ENCODE measurements around the gene COX5A.

Gene COX5A

GRCh38 chr15:74872702-74873035, 65.2 kb downstream of the COX5A start:
- POLR2A ChIA-PET = interaction anchor here (0.9 to 1.6 kb wide), 3 partner anchors 16 to 33 kb away, joined by 4 to 5 read pairs (median 4); partner anchors contain the start of gene ULK3
- CTCF ChIA-PET = no interaction called here
- no peak for DNase-seq (ENCODE audit: extremely low spot score)
- no peak for TF ChIP-seq HDGF (IDR thresholded peaks at IDR 0.05; ENCODE audit: borderline replicate concordance)
- TF ChIP-seq ZNF384 (IDR thresholded peaks at IDR 0.05) = no peak
- no peak for TF ChIP-seq CTBP1 (IDR thresholded peaks at IDR 0.05; ENCODE audit: borderline replicate concordance)
- TF ChIP-seq FOXA1 (IDR thresholded peaks at IDR 0.05) = no peak
- no peak for TF ChIP-seq BHLHE40 (IDR thresholded peaks at IDR 0.05; ENCODE audit: borderline replicate concordance)
- no peak for TF ChIP-seq ARNT (IDR thresholded peaks at IDR 0.05)

GRCh38 chr15:74870436-74871215, 67.2 kb downstream of the COX5A start:
- TF ChIP-seq FOXK2 (IDR thresholded peaks at IDR 0.05) = no peak
- CTCF ChIA-PET = interaction anchor here (0.9 kb wide), 2 partner anchors 31 to 80 kb away, joined by 4 read pairs; no protein-coding TSS in a partner anchor
- POLR2A ChIA-PET = interaction anchor here (0.7 to 2.7 kb wide), 8 partner anchors 12 to 110 kb away, joined by 3 to 14 read pairs (median 4); partner anchors contain the start of genes MPI and ULK3
- no peak for DNase-seq (ENCODE audit: extremely low spot score)

Data from HEK293T (cell line).